WTC11 (cell line): ENCODE data around the gene AKR1B15. TPM values are rescaled to one million over a fixed set of nuclear protein-coding genes. Genes with fewer than 3 reads are reported as not detected.

Source experiments
- ATAC-seq: fragments of 200-7000 bp; cut with Tn5 transposase; 2 replicates; pipeline ENCODE4 v1.10.0; 2021; ENCODE audit warnings: mild to moderate bottlenecking, moderate library complexity
- CTCF ChIA-PET: fragments of 300-600 bp; sonication (Branson Sonifier 250); formaldehyde crosslinking; loops from one replicate; lab custom pipeline; 2021; ENCODE audit warnings: antibody characterized with exemption; lab: Charles Lee
- POLR2A ChIA-PET: fragments of 350-600 bp; sonication (Branson Sonifier 250); formaldehyde crosslinking; loops from one replicate; lab custom pipeline; 2021; ENCODE audit warnings: antibody characterized with exemption; lab: Charles Lee
- DNase-seq: peaks from one replicate; pipeline ENCODE4 v3.0.0; 2021; ENCODE audit warnings: low spot score
- H3K27ac Mint-ChIP-seq: 2 replicates; pipeline ENCODE4 v1.8.0; 2021; ENCODE audit warnings: mixed read lengths
- H3K27me3 Mint-ChIP-seq: 2 replicates; pipeline ENCODE4 v1.8.0; 2021; ENCODE audit warnings: low read depth, mild to moderate bottlenecking, moderate library complexity, mixed read lengths
- H3K36me3 Mint-ChIP-seq: 2 replicates; pipeline ENCODE4 v1.8.0; 2021; ENCODE audit warnings: mixed read lengths
- H3K4me1 Mint-ChIP-seq: 2 replicates; pipeline ENCODE4 v1.8.0; 2022; ENCODE audit warnings: mixed read lengths
- H3K4me3 Mint-ChIP-seq: 2 replicates; pipeline ENCODE4 v1.8.0; 2021; ENCODE audit warnings: mild to moderate bottlenecking, moderate library complexity, mixed read lengths
- H3K9me3 Mint-ChIP-seq: 2 replicates; pipeline ENCODE4 v1.8.0; 2021; ENCODE audit warnings: mixed read lengths
- ESRRA ChIP-seq: sonication (generic); formaldehyde crosslinking; IDR thresholded peaks from 2 replicates; pipeline ENCODE4 v1.8.1; 2022; ENCODE audit warnings: mild to moderate bottlenecking, missing genetic modification reagents, borderline replicate concordance
- NR2C2 ChIP-seq: sonication (generic); formaldehyde crosslinking; IDR thresholded peaks from 2 replicates; pipeline ENCODE4 v1.8.0; 2022; ENCODE audit warnings: mild to moderate bottlenecking, missing genetic modification reagents
- TEAD4 ChIP-seq: sonication (generic); formaldehyde crosslinking; IDR thresholded peaks from 2 replicates; pipeline ENCODE4 v1.8.0; 2022; ENCODE audit warnings: mild to moderate bottlenecking, missing genetic modification reagents
- ZNF219 ChIP-seq: sonication (generic); formaldehyde crosslinking; IDR thresholded peaks from 2 replicates; pipeline ENCODE4 v1.8.0; 2023; ENCODE audit warnings: missing genetic modification reagents, mild to moderate bottlenecking, borderline replicate concordance
- ZNF263 ChIP-seq: sonication (generic); formaldehyde crosslinking; IDR thresholded peaks from 2 replicates; pipeline ENCODE4 v1.8.1; 2022; ENCODE audit warnings: low read depth, mild to moderate bottlenecking, moderate library complexity, missing genetic modification reagents
- ZNF416 ChIP-seq: fragments of 250-450 bp; sonication (Bioruptor Pico); IDR thresholded peaks from 2 replicates; pipeline ENCODE4 v1.9.0; 2021; ENCODE audit warnings: mild to moderate bottlenecking, inconsistent platforms
- total RNA-seq: library from RNA; stranded (reverse); gene quantifications from 3 replicates; pipeline ENCODE4 v1.2.3, GENCODE V29; 2021
- TF ChIP-seq, protein P1 (sequence below): fragments of 250-450 bp; sonication (Bioruptor Pico); IDR thresholded peaks from 2 replicates; pipeline ENCODE4 v1.9.0; 2021; ENCODE audit warnings: mild to moderate bottlenecking
- TF ChIP-seq, protein P2 (sequence below): sonication (generic); formaldehyde crosslinking; IDR thresholded peaks from 2 replicates; pipeline ENCODE4 v1.8.0; 2022; ENCODE audit warnings: mild to moderate bottlenecking, missing genetic modification reagents
- TF ChIP-seq, protein P3 (sequence below): sonication (generic); formaldehyde crosslinking; IDR thresholded peaks from 2 replicates; pipeline ENCODE4 v1.8.1; 2023; ENCODE audit warnings: mild to moderate bottlenecking, missing genetic modification reagents
- TF ChIP-seq, protein P4 (sequence below): sonication (generic); formaldehyde crosslinking; IDR thresholded peaks from 2 replicates; pipeline ENCODE4 v1.8.1; 2023; ENCODE audit warnings: mild to moderate bottlenecking, missing genetic modification reagents, moderate library complexity
- TF ChIP-seq, protein P5 (sequence below): sonication (generic); formaldehyde crosslinking; IDR thresholded peaks from 2 replicates; pipeline ENCODE4 v1.8.1; 2022; ENCODE audit warnings: mild to moderate bottlenecking, moderate library complexity, missing genetic modification reagents
- TF ChIP-seq, protein P6 (sequence below): sonication (generic); formaldehyde crosslinking; IDR thresholded peaks from 2 replicates; pipeline ENCODE4 v1.8.1; 2022; ENCODE audit warnings: mild to moderate bottlenecking, missing genetic modification reagents, moderate library complexity, borderline replicate concordance
- TF ChIP-seq, protein P7 (sequence below): sonication (generic); formaldehyde crosslinking; IDR thresholded peaks from 2 replicates; pipeline ENCODE4 v1.8.1; 2023; ENCODE audit warnings: mild to moderate bottlenecking, missing genetic modification reagents, borderline replicate concordance
- TF ChIP-seq, protein P8 (sequence below): fragments of 250-450 bp; sonication (Bioruptor Pico); IDR thresholded peaks from 2 replicates; pipeline ENCODE4 v1.9.0; 2021; ENCODE audit warnings: mild to moderate bottlenecking, borderline replicate concordance

AKR1B15 gene
- total RNA-seq, 1 experiment from 2014 or later, result not detected

DNA sequence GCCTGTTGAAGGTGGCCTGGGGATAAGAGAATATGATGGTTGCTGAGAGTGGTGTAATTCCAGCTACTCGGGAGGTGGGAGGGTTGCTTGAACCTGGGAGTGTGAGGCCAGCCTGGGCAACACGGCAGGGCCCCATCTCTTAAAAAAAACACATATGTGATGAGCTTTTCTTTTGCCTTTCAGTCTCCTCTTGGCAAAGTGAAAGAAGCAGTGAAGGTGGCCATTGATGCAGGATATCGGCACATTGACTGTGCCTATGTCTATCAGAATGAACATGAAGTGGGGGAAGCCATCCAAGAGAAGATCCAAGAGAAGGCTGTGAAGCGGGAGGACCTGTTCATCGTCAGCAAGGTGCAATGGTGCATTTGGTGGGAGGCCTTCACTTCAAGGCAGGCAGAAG is 18.4 kb upstream of the AKR1B15 start:
- H3K9me3 Mint-ChIP-seq, result no peaks in the 10 kb centered on the region
- no peak overlapping the region for H3K4me3 Mint-ChIP-seq
- no peak for DNase-seq
- no peak for ATAC-seq
- H3K36me3 Mint-ChIP-seq, result no peaks in the 10 kb centered on the region
- ChIA-PET POLR2A (no interaction called here), CTCF (no interaction called here)
- no peaks in the 10 kb centered on the region; the same call in 1 of the 2 replicates for H3K27me3 Mint-ChIP-seq
- TF ChIP-seq ZNF416 (CRISPR knock-in tag) (no peak), NR2C2 (CRISPR knock-in tag) (no peak), TEAD4 (CRISPR knock-in tag) (no peak), ESRRA (CRISPR knock-in tag) (no peak), ZNF219 (CRISPR knock-in tag) (no peak), ZNF263 (no peak)
- TF ChIP-seq, protein P1, sequence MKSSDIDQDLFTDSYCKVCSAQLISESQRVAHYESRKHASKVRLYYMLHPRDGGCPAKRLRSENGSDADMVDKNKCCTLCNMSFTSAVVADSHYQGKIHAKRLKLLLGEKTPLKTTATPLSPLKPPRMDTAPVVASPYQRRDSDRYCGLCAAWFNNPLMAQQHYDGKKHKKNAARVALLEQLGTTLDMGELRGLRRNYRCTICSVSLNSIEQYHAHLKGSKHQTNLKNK (CRISPR knock-in tag), result no peak
- TF ChIP-seq, protein P2, sequence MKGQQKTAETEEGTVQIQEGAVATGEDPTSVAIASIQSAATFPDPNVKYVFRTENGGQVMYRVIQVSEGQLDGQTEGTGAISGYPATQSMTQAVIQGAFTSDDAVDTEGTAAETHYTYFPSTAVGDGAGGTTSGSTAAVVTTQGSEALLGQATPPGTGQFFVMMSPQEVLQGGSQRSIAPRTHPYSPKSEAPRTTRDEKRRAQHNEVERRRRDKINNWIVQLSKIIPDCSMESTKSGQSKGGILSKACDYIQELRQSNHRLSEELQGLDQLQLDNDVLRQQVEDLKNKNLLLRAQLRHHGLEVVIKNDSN (CRISPR knock-in tag), result no peak
- TF ChIP-seq, protein P3, sequence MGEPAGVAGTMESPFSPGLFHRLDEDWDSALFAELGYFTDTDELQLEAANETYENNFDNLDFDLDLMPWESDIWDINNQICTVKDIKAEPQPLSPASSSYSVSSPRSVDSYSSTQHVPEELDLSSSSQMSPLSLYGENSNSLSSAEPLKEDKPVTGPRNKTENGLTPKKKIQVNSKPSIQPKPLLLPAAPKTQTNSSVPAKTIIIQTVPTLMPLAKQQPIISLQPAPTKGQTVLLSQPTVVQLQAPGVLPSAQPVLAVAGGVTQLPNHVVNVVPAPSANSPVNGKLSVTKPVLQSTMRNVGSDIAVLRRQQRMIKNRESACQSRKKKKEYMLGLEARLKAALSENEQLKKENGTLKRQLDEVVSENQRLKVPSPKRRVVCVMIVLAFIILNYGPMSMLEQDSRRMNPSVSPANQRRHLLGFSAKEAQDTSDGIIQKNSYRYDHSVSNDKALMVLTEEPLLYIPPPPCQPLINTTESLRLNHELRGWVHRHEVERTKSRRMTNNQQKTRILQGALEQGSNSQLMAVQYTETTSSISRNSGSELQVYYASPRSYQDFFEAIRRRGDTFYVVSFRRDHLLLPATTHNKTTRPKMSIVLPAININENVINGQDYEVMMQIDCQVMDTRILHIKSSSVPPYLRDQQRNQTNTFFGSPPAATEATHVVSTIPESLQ (CRISPR knock-in tag), result no peak
- TF ChIP-seq, protein P4, sequence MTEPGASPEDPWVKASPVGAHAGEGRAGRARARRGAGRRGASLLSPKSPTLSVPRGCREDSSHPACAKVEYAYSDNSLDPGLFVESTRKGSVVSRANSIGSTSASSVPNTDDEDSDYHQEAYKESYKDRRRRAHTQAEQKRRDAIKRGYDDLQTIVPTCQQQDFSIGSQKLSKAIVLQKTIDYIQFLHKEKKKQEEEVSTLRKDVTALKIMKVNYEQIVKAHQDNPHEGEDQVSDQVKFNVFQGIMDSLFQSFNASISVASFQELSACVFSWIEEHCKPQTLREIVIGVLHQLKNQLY (CRISPR knock-in tag), result no peak
- TF ChIP-seq, protein P5, sequence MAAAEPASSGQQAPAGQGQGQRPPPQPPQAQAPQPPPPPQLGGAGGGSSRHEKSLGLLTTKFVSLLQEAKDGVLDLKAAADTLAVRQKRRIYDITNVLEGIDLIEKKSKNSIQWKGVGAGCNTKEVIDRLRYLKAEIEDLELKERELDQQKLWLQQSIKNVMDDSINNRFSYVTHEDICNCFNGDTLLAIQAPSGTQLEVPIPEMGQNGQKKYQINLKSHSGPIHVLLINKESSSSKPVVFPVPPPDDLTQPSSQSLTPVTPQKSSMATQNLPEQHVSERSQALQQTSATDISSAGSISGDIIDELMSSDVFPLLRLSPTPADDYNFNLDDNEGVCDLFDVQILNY (CRISPR knock-in tag), result no peak
- TF ChIP-seq, protein P6, sequence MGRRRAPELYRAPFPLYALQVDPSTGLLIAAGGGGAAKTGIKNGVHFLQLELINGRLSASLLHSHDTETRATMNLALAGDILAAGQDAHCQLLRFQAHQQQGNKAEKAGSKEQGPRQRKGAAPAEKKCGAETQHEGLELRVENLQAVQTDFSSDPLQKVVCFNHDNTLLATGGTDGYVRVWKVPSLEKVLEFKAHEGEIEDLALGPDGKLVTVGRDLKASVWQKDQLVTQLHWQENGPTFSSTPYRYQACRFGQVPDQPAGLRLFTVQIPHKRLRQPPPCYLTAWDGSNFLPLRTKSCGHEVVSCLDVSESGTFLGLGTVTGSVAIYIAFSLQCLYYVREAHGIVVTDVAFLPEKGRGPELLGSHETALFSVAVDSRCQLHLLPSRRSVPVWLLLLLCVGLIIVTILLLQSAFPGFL (CRISPR knock-in tag), result no peak
- TF ChIP-seq, protein P7, sequence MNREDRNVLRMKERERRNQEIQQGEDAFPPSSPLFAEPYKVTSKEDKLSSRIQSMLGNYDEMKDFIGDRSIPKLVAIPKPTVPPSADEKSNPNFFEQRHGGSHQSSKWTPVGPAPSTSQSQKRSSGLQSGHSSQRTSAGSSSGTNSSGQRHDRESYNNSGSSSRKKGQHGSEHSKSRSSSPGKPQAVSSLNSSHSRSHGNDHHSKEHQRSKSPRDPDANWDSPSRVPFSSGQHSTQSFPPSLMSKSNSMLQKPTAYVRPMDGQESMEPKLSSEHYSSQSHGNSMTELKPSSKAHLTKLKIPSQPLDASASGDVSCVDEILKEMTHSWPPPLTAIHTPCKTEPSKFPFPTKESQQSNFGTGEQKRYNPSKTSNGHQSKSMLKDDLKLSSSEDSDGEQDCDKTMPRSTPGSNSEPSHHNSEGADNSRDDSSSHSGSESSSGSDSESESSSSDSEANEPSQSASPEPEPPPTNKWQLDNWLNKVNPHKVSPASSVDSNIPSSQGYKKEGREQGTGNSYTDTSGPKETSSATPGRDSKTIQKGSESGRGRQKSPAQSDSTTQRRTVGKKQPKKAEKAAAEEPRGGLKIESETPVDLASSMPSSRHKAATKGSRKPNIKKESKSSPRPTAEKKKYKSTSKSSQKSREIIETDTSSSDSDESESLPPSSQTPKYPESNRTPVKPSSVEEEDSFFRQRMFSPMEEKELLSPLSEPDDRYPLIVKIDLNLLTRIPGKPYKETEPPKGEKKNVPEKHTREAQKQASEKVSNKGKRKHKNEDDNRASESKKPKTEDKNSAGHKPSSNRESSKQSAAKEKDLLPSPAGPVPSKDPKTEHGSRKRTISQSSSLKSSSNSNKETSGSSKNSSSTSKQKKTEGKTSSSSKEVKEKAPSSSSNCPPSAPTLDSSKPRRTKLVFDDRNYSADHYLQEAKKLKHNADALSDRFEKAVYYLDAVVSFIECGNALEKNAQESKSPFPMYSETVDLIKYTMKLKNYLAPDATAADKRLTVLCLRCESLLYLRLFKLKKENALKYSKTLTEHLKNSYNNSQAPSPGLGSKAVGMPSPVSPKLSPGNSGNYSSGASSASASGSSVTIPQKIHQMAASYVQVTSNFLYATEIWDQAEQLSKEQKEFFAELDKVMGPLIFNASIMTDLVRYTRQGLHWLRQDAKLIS (CRISPR knock-in tag), result no peak
- TF ChIP-seq, protein P8, sequence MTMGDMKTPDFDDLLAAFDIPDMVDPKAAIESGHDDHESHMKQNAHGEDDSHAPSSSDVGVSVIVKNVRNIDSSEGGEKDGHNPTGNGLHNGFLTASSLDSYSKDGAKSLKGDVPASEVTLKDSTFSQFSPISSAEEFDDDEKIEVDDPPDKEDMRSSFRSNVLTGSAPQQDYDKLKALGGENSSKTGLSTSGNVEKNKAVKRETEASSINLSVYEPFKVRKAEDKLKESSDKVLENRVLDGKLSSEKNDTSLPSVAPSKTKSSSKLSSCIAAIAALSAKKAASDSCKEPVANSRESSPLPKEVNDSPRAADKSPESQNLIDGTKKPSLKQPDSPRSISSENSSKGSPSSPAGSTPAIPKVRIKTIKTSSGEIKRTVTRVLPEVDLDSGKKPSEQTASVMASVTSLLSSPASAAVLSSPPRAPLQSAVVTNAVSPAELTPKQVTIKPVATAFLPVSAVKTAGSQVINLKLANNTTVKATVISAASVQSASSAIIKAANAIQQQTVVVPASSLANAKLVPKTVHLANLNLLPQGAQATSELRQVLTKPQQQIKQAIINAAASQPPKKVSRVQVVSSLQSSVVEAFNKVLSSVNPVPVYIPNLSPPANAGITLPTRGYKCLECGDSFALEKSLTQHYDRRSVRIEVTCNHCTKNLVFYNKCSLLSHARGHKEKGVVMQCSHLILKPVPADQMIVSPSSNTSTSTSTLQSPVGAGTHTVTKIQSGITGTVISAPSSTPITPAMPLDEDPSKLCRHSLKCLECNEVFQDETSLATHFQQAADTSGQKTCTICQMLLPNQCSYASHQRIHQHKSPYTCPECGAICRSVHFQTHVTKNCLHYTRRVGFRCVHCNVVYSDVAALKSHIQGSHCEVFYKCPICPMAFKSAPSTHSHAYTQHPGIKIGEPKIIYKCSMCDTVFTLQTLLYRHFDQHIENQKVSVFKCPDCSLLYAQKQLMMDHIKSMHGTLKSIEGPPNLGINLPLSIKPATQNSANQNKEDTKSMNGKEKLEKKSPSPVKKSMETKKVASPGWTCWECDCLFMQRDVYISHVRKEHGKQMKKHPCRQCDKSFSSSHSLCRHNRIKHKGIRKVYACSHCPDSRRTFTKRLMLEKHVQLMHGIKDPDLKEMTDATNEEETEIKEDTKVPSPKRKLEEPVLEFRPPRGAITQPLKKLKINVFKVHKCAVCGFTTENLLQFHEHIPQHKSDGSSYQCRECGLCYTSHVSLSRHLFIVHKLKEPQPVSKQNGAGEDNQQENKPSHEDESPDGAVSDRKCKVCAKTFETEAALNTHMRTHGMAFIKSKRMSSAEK (CRISPR knock-in tag), result no peak
- H3K27ac Mint-ChIP-seq, result no peak overlapping the region
- H3K4me1 Mint-ChIP-seq, result peaks cover 14% of the 10 kb centered on the region
